Esophagus squamous epithelium (tissue), 5 donors: ENCODE data around the gene OR51B4. TPM values are rescaled to one million over a fixed set of nuclear protein-coding genes. Genes with fewer than 3 reads are reported as not detected.

Experiments
- DNase-seq: peaks from one replicate; lab custom pipeline; 2025; lab: John Stamatoyannopoulos, UW
- H3K27ac ChIP-seq, 4 donors: fragments of 200-600 bp; sonication (generic); one replicate each; pipeline ENCODE4 v1.5.1; 2016 to 2019; ENCODE audit warnings: mild to moderate bottlenecking in 1 of 4
- H3K27me3 ChIP-seq, 4 donors: fragments of 200-600 bp; sonication (generic); 1 replicate in 3 of 4; 2 replicates in 1 of 4; pipeline versions ENCODE4 v1.5.1 to v1.6.0; 2017 to 2021; ENCODE audit warnings: antibody characterized with exemption in 1 of 4
- H3K36me3 ChIP-seq, 3 donors: fragments of 200-600 bp; sonication (generic); one replicate each; pipeline ENCODE4 v1.5.1; 2016 to 2019
- H3K4me1 ChIP-seq, 3 donors: fragments of 200-600 bp; sonication (generic); one replicate each; pipeline ENCODE4 v1.5.1; 2017 to 2019
- H3K4me3 ChIP-seq, 4 donors: fragments of 200-600 bp; sonication (generic); 1 replicate in 3 of 4; 2 replicates in 1 of 4; pipeline ENCODE4 v1.5.1; 2016 to 2019; ENCODE audit warnings: mild to moderate bottlenecking in 2 of 4, moderate library complexity in 1 of 4
- H3K9me3 ChIP-seq, 3 donors: fragments of 200-600 bp; sonication (generic); one replicate each; pipeline ENCODE4 v1.5.1; 2016 to 2019
- POLR2A ChIP-seq, 4 donors: fragments of 450-650 bp; IDR thresholded peaks; one replicate each; pipeline ENCODE4 v1.6.1; 2017; ENCODE audit warnings: antibody characterized with exemption in 4 of 4, mild to moderate bottlenecking in 4 of 4, moderate library complexity in 3 of 4
- WGBS, 2 donors: methylation state at CpG; one replicate each; pipeline ENCODE4 v1.1.5; 2018; 5-methylcytosine and 5-hydroxymethylcytosine counted together
- intact Hi-C: fragments of 100-400 bp; cut with DNase I; formaldehyde crosslinking; loops from one replicate; pipeline ENCODE4 v1.15.0; 2022
- total RNA-seq, 4 donors: library from RNA; depleted of rRNA; stranded (reverse); fragments of >200 nt; gene quantifications; one replicate each; pipeline ENCODE4 v1.1.0, GENCODE V29; 2016
- TF ChIP-seq, protein P1 (sequence below), 6 experiments: fragments of 450-650 bp in 4 of 6; fragments of 200-600 bp in 2 of 6; sonication (generic) in 2 of 6; IDR thresholded peaks; one replicate each; pipeline ENCODE4 v1.5.1; 2016 to 2019; ENCODE audit warnings: antibody characterized with exemption in 6 of 6, mild to moderate bottlenecking in 4 of 6, moderate library complexity in 4 of 6
- donor health status: DM: yes; HTN: yes; CAD: no.

The OR51B4 gene
- total RNA-seq, 4 donors from 2014 or later, result not detected

- no peak for TF ChIP-seq POLR2A (IDR thresholded peaks at IDR 0.05)
- TF ChIP-seq, protein P1, sequence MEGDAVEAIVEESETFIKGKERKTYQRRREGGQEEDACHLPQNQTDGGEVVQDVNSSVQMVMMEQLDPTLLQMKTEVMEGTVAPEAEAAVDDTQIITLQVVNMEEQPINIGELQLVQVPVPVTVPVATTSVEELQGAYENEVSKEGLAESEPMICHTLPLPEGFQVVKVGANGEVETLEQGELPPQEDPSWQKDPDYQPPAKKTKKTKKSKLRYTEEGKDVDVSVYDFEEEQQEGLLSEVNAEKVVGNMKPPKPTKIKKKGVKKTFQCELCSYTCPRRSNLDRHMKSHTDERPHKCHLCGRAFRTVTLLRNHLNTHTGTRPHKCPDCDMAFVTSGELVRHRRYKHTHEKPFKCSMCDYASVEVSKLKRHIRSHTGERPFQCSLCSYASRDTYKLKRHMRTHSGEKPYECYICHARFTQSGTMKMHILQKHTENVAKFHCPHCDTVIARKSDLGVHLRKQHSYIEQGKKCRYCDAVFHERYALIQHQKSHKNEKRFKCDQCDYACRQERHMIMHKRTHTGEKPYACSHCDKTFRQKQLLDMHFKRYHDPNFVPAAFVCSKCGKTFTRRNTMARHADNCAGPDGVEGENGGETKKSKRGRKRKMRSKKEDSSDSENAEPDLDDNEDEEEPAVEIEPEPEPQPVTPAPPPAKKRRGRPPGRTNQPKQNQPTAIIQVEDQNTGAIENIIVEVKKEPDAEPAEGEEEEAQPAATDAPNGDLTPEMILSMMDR (IDR thresholded peaks at IDR 0.05), result no peak
- no peaks in the 10 kb centered on the region for H3K36me3 ChIP-seq
- DNase-seq, result no peak
- no peak overlapping the region for H3K4me3 ChIP-seq
- no peaks in the 10 kb centered on the region for H3K9me3 ChIP-seq
- WGBS, 2 donors, result 69 to 71% methylated on average over 7 of the region's 7 CpGs
- no peak overlapping the region for H3K27ac ChIP-seq
- H3K27me3 ChIP-seq, result no peaks in the 10 kb centered on the region
- intact Hi-C loops, result no loop called here
- H3K4me1 ChIP-seq, result no peaks in the 10 kb centered on the region
Measured at GRCh38 chr11:5288108-5288905, 13.4 kb downstream of the OR51B4 start.

DNA sequence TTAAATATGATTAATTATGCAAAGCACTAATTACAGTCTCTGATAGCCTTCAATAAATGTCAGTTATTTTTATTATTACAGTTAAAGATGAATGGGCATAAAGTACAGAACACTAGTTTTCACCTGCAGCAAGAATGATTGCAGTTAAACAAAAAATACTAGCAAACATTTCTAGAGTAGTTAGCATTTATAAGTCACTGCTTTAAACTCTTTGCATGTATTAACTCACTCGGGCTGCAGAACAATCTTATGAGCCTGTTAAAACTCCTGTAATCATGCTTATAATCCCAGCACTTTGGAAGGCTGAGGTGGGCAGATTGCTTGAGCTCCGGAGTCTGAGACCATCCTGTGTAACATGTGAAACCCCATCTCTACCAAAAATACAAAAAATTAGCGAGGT, 14.8 kb downstream of the OR51B4 start:
- Histone ChIP-seq H3K36me3 (no peaks in the 10 kb centered on the region), H3K4me1 (no peaks in the 10 kb centered on the region), H3K9me3 (no peaks in the 10 kb centered on the region), H3K4me3 (no peak overlapping the region), H3K27ac (no peak overlapping the region), H3K27me3 (no peaks in the 10 kb centered on the region)
- WGBS, 2 donors, result 58 to 75% methylated on average over 3 of the region's 3 CpGs
- no peak for DNase-seq
- TF ChIP-seq POLR2A (IDR thresholded peaks at IDR 0.05), result no peak
- TF ChIP-seq, protein P1 (IDR thresholded peaks at IDR 0.05), result no peak
- intact Hi-C loops, result no loop called here

DNA sequence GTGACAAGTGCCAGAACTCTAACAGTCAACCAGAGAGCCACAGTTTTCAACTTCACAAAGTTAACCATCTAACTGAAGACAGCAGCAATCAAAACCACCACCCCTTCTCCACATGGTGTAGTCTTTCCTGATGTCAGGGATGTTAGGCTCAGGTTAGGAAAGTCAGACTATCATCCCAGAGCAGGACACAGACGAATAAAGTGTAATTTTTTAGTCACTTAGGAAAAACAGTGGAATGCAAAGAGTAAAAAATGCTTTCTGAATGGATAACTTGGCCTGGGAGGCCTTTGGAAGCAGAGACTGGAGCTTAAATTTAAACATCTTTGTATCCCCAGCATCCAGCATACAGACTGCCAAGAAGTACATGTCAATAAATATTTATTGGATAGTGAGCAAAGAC, 15.4 kb downstream of the OR51B4 start:
- Histone ChIP-seq H3K36me3 (no peaks in the 10 kb centered on the region), H3K9me3 (no peaks in the 10 kb centered on the region), H3K27ac (no peak overlapping the region), H3K27me3 (no peaks in the 10 kb centered on the region), H3K4me1 (no peaks in the 10 kb centered on the region), H3K4me3 (no peak overlapping the region)
- 11 to 14% methylated on average over 1 of the region's 1 CpG for WGBS, 2 donors
- no peak for TF ChIP-seq POLR2A (IDR thresholded peaks at IDR 0.05)
- TF ChIP-seq, protein P1 (IDR thresholded peaks at IDR 0.05), result no peak
- DNase-seq, result no peak
- intact Hi-C loops, result no loop called here

- Histone ChIP-seq H3K9me3 (no peaks in the 10 kb centered on the region), H3K27me3 (no peaks in the 10 kb centered on the region), H3K4me1 (peaks cover 0 to 1% (median 0%) of the 10 kb centered on the region in 3 donors), H3K36me3 (no peaks in the 10 kb centered on the region), H3K27ac (no peak overlapping the region), H3K4me3 (no peak overlapping the region)
- intact Hi-C loops, result no loop called here
- 43 to 61% methylated on average over 4 of the region's 4 CpGs for WGBS, 2 donors
- DNase-seq, result no peak
- TF ChIP-seq, protein P1 (IDR thresholded peaks at IDR 0.05), result no peak
- no peak for TF ChIP-seq POLR2A (IDR thresholded peaks at IDR 0.05)
Measured at GRCh38 chr11:5285703-5286340, 15.9 kb downstream of the OR51B4 start.

- 54 to 80% methylated on average over 2 of the region's 2 CpGs for WGBS, 2 donors
- intact Hi-C loops, result no loop called here
- H3K36me3 ChIP-seq, result no peaks in the 10 kb centered on the region
- TF ChIP-seq, protein P1 (IDR thresholded peaks at IDR 0.05), result no peak
- no peak for TF ChIP-seq POLR2A (IDR thresholded peaks at IDR 0.05)
- DNase-seq, result no peak
- no peak overlapping the region for H3K27ac ChIP-seq
- no peak overlapping the region for H3K4me3 ChIP-seq
- H3K4me1 ChIP-seq, result peaks cover 0 to 6% (median 0%) of the 10 kb centered on the region in 3 donors
- H3K27me3 ChIP-seq, result no peaks in the 10 kb centered on the region
- H3K9me3 ChIP-seq, result no peaks in the 10 kb centered on the region
Measured at GRCh38 chr11:5284637-5285036, 17.1 kb downstream of the OR51B4 start.
